Measurements from ENCODE around the gene PROK2. TPM values are rescaled to one million over a fixed set of nuclear protein-coding genes. Genes with fewer than 3 reads are reported as not detected.

PROK2 gene
- total and polyA plus RNA-seq, 2 donors from 2014 or later, result 0.25 TPM; not detected in 1

- FAIRE-seq (no peak), DNase-seq (peak; percentile 37 to 72 (median 52))
- peaks cover 17% of the 10 kb centered on the region for H3K27me3 ChIP-seq (ENCODE audit: control insufficient read depth, insufficient read depth, low read length)
Measured at GRCh38 chr3:71752831-71753700, 31.9 kb downstream of the PROK2 start.

DNA sequence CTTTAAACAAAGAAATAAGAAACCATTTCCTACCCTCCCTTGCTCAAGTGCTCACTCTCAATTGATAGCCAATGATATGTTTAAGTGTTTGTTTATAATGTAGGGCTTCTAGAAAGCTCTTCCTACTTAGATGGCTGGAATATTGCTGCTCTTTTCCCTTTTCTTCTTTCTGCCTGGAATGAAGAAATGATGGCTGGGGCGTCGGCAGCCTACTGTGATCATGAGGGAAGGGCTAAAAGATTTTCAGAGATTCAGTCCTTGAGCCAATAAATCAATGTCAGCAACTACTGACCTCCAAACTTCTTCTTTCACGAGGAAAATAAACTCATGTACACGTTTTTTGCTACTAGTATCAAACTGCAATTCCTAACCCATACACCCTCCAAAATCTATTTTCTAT, 33.3 kb downstream of the PROK2 start:
- Histone ChIP-seq H3K27ac (ENCODE audit: low read depth in 2 of 2, low read length in 2 of 2) (no peak overlapping the region), H3K9ac (ENCODE audit: low read length in 3 of 3) (no peak overlapping the region), H3K27me3 (ENCODE audit: control insufficient read depth, insufficient read depth, low read length) (peaks cover 17% of the 10 kb centered on the region), H3K4me1 (ENCODE audit: control insufficient read depth in 2 of 3, insufficient read depth in 2 of 3, low read depth in 1 of 3, low read length in 3 of 3) (peaks cover 0 to 4% (median 0%) of the 10 kb centered on the region in 3 donors), H3K36me3 (ENCODE audit: control insufficient read depth in 2 of 3, insufficient read depth in 3 of 3, low read length in 3 of 3) (no peaks in the 10 kb centered on the region), H3K9me3 (ENCODE audit: control insufficient read depth in 2 of 3, insufficient read depth in 1 of 3, low read length in 3 of 3) (no peaks in the 10 kb centered on the region), H3K4me3 (ENCODE audit: low read length in 3 of 3) (no peak overlapping the region)
- no peak for TF ChIP-seq CTCF (IDR thresholded peaks at IDR 0.05; ENCODE audit: borderline replicate concordance, extremely low read depth, insufficient read depth)
- intact Hi-C loops (cut with DNase I), result no loop called here
- no peak for DNase-seq
- FAIRE-seq, result no peak

More at GRCh38 chr3:71752831-71753700, 31.9 kb downstream of the PROK2 start:
- Histone ChIP-seq H3K9me3 (ENCODE audit: control insufficient read depth in 2 of 3, insufficient read depth in 1 of 3, low read length in 3 of 3) (no peaks in the 10 kb centered on the region), H3K9ac (ENCODE audit: low read length in 3 of 3) (no peak overlapping the region), H3K4me3 (ENCODE audit: low read length in 3 of 3) (peak overlapping the region; percentile 31 to 55 (median 41)), H3K4me1 (ENCODE audit: control insufficient read depth in 2 of 3, insufficient read depth in 2 of 3, low read depth in 1 of 3, low read length in 3 of 3) (peaks cover 0 to 4% (median 0%) of the 10 kb centered on the region in 3 donors), H3K27ac (ENCODE audit: low read depth in 2 of 2, low read length in 2 of 2) (no peak overlapping the region), H3K36me3 (ENCODE audit: control insufficient read depth in 2 of 3, insufficient read depth in 3 of 3, low read length in 3 of 3) (no peaks in the 10 kb centered on the region)
- TF ChIP-seq CTCF (IDR thresholded peaks at IDR 0.05; ENCODE audit: borderline replicate concordance, extremely low read depth, insufficient read depth), result no peak
- intact Hi-C loops (cut with DNase I), result no loop called here

- no peak for FAIRE-seq
- no peaks in the 10 kb centered on the region for H3K27me3 ChIP-seq (ENCODE audit: control insufficient read depth, insufficient read depth, low read length)
- no peak overlapping the region for H3K4me3 ChIP-seq (ENCODE audit: low read length in 3 of 3)
Measured at GRCh38 chr3:71744738-71745137, 40.2 kb downstream of the PROK2 start.

More at GRCh38 chr3:71744738-71745137, 40.2 kb downstream of the PROK2 start:
- peaks cover 0 to 12% (median 3%) of the 10 kb centered on the region in 3 donors for H3K9me3 ChIP-seq (ENCODE audit: control insufficient read depth in 2 of 3, insufficient read depth in 1 of 3, low read length in 3 of 3)
- no peak for DNase-seq
- no peak for TF ChIP-seq CTCF (IDR thresholded peaks at IDR 0.05; ENCODE audit: borderline replicate concordance, extremely low read depth, insufficient read depth)
- H3K27ac ChIP-seq (ENCODE audit: low read depth in 2 of 2, low read length in 2 of 2), result no peak overlapping the region
- no peak overlapping the region for H3K9ac ChIP-seq (ENCODE audit: low read length in 3 of 3)
- no peaks in the 10 kb centered on the region for H3K36me3 ChIP-seq (ENCODE audit: control insufficient read depth in 2 of 3, insufficient read depth in 3 of 3, low read length in 3 of 3)
- intact Hi-C loops (cut with DNase I), result no loop called here
- H3K4me1 ChIP-seq (ENCODE audit: control insufficient read depth in 2 of 3, insufficient read depth in 2 of 3, low read depth in 1 of 3, low read length in 3 of 3), result no peaks in the 10 kb centered on the region

All from kidney (tissue), 14 donors.